GM18517 (cell line): ENCODE results near the gene DZIP1L.

ENCODE experiments used
- ATAC-seq: cut with Tn5 transposase; IDR thresholded peaks from one replicate; pipeline ENCODE4 v1.9.1; 2021; ENCODE audit warnings: mild to moderate bottlenecking, moderate library complexity; ENCODE audit not compliant: unreplicated experiment

The DZIP1L gene

DNA sequence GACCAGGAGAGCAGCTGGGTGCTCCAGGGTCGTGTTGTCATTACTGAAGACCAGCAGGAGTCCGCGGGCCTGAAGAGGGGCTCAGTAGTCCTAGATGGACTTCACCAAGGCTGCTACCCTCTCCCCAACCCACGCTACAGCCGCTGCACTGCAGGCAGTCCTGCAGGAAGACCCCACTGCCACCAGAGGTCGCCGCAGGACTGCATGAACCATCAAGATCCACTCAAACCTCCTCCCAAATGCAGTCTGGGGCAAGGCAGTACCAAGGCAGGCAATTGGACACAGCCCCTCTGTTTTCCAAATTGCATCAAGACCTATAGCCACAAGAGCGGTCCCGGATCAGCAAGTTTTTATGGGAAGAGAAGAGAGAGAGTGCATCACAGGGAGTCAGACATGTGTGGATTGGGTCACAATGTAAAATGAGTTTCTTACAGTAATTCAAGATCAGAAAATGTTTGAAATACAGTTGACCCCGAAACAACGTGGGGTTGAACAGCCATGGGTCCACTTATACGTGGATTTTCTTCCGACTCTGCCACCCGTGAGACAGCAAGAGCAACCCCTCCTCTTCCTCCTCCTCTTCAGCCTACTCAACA, 46.7 kb downstream of the DZIP1L start:
- ATAC-seq, result peak; percentile 88

DNA sequence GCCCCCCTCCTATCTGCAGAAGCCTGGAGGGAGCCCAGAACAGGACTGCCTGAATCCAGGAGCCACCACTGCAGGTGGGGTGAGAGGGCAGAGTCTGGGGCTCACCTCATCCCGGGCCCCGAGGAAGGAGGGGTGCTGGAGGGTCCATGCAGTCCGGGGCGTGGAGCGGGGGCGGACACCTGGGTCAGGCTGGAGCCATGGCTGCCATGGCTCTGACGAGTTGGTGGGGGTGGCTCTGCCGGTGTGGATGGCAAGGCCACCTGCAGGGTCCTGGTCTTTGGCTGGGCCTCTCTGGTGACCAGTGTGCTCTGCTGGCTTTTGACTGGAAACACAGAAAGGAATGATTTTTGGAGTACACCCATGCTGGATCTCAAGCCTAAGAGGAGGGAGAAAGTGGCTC, 47.4 kb downstream of the DZIP1L start:
- no peak for ATAC-seq

DNA sequence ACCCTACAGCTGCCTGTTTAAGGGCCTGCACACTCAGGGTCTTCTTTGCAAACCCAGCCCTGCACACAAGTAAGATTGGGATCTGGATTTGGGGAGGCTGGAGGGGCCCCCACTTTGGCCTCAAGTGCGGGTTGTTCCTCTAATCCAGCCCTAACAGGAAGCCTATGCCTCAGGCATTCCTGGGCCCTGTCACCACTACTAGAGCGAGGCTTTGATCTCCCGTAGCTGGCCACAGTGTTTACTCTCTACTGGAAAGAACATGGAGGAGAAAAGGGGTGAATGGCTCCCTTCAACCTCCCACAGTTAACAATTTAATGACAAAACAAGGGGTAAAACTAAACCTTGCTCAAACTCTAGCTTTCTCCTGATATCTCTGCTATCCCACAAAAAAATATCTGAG, 48.4 kb downstream of the DZIP1L start:
- ATAC-seq, result no peak

DNA sequence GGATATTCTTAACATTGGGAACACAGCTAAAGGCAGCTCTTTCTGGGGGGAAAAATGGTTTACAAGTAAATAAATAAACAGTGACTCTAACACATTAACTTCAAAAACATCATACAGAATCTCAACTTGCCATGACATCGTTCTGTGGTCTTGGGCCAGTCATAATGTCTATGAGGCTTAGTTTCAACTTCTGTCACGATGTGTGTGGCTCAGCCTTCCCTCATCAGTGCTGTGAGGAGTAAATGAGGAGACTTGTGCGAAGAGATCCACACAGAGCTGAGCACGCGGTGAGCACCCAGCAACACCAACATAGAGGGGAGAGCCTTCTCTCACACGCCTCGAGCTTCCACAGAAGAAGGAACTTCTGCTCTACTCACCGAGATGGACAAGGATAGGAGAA, 49.0 kb downstream of the DZIP1L start:
- ATAC-seq, result peak; percentile 69

DNA sequence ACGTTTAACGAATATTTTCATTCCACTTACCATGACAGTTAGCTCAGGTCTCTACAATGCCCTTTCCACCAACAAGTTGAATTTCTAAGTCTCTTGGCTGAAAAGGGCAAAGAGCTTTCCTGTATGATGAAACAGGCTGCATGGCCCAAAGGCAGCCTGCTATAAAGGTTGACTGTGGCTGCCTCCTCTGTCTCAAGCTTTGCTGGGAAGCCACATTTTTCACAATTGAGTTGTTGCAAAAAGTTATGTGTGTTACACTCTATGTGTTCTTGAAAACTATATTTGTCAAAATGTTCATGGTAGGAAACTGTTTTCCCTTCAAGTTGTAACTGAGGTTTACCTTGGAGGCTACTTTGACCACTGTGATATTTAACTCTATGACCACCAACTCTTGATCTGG, 49.5 kb downstream of the DZIP1L start:
- ATAC-seq, result no peak

DNA sequence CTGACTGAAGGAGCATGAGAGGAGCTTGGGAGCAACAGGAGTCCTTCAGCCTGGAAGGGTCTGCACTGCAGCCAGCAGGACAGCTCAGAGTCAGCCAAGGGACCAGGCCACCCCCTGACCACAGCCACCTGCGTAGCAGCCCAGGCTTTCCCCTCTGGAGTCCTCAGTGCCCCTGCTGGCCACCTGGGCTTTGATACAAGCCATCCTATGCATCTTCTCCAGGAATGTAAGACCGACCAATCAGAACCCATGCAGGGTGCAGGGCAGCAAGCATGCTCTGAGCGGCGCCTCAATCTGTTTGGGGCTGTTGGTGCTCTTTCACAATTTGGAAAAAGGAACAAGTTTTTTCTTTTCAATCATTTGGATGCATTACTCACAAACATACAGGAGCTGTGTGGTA, 52.0 kb downstream of the DZIP1L start:
- no peak for ATAC-seq

DNA sequence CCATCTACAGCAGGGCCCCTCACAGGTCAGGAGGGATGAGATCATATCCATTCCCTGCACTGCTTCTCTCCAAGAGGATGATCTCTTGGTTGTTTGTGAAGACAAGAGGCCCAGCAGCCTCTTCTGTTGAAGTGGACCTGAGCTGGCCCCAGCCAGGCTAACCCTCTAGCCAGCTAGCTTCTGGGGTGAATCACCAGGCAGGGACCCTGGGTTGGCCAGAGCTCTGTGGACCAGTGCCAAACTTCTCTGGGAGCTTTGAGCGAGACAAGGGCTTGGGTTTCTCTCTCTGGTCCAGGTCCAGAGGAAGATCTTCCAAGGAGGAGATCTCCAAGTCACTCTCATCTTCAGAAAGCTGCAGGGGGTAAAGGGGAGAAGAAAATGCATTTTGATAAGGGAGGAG, 52.8 kb downstream of the DZIP1L start:
- no peak for ATAC-seq

DNA sequence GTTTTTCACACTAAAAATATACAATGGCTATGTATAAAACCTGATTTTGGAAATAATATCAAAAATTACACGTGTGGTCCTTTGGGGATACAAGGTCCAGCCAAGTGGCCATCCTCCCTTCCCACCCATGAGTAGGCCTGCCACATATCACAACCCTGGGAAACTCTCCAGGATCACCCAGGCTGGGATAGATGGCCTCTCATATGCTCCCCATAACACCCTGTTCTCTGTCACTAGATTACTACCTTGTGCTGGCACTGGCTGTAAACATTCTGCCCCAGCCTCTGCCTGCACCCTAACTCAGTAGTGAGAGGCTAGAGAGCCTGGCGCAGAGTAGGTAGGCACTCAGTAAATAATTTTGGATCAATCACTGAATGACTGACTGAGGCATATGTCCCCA, 53.4 kb downstream of the DZIP1L start:
- ATAC-seq, result no peak

DNA sequence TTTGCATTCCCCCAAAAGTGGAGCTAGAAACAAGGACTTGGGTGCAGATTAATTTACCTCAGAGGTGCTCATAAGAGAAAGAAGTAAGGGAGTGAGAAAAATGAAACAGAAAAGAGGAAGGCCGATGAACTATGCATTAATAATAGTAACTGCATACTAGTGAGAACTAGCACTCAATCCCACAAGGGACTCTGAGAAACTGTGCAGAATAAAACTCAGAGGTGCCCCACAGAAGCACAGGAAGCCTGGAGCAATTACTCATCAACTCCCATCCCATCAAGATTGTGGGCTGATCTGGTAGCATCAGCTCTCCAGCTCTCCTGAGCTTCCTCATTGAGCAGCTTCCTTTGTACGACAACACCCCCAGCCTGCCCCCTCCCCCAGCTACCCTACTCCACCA, 54.6 kb downstream of the DZIP1L start:
- ATAC-seq, result peak; percentile 62

DNA sequence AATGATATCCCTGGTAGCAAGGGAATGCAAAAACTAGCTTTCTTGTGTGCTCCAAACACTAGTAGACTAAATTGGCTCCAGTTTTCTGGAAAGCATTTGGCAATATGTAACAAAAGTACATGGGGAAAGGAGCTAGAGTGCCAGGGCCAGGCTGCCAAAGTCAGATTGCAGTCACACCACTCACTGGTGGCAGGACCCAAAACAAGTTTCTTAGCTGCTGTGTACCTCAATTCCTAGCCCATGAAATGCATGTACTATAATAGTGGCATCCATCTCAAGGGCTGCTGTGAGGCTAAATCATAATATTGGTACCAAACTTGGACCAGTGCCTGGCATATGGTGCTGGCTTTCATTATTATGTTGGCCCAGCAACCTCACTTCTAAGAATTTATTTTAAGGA, 56.1 kb downstream of the DZIP1L start:
- no peak for ATAC-seq

DNA sequence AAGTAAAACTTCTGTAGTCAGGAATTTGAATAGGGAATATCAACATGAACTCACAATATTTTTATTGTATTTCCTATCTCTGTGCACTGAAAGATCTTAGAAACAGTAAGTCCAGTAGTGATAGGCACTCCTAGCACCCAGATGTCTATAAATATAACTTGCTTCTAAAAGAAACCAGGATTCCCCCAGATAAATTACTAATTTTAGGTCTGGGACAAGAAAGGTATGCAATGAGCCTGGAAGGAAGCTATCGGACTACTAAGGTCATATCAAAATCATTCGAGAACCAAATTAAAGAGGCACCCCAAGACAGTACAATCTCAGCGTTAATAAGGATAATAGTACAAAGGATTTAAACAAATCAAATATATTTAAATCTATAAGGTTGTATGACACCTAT, 58.0 kb downstream of the DZIP1L start:
- no peak for ATAC-seq

DNA sequence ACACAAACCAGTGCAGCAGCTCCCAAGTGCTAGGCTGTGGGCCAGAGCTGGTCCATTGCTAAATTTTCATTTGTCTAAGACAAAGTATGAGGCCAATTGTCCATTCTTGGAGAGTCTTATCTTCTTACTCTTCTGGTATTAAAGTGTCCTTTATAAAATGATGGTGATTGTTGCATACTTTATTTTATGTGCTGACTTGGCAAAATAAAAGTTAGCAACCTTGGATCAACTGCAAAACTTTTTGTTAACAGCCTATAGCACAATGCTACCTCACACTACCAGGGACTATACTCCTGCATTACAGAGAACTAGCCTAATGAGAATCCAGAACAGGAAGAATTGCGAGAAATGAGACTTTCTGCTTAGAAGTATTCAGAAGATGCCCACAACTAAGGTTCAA, 61.4 kb downstream of the DZIP1L start:
- ATAC-seq, result no peak

DNA sequence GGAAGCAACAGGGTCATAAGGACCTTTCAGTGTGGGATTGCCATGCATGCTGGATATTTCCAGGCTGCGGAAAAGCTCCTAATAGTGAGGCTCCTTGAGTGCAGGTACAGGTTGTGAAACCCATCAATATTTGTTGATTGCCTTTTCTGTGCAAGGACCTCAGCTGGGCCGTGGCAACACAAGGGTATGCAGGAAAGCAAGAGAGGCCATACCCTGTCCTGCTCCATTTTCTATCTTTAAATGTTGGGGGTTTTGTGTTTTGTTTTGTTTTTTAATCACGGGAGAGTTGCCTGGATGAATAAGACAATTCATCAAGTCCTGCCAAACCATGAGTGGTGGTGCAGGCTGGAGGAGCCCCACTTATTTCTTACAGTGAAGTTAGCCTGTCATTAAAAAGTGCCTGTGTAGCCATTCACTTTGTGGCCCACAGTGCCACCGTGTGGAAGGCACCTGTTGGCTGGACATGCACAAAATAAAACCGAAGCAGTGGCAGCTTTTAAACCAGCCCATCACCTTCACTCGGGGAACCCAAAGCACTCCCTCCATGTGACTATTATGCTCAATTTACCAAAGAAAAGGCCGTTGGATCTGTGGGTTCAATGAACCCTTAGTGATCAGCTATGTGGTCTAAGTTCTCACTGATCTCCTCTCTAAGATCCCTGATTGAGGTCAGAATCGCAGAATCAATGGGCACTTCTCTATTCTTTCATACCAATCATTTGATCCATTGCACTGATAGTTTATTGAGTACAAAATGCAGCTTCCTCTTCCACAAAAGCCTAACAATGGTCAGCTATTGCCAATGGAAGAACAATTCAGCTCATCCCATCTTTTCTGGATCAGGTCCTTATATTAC, 63.2 kb downstream of the DZIP1L start:
- no peak for ATAC-seq

DNA sequence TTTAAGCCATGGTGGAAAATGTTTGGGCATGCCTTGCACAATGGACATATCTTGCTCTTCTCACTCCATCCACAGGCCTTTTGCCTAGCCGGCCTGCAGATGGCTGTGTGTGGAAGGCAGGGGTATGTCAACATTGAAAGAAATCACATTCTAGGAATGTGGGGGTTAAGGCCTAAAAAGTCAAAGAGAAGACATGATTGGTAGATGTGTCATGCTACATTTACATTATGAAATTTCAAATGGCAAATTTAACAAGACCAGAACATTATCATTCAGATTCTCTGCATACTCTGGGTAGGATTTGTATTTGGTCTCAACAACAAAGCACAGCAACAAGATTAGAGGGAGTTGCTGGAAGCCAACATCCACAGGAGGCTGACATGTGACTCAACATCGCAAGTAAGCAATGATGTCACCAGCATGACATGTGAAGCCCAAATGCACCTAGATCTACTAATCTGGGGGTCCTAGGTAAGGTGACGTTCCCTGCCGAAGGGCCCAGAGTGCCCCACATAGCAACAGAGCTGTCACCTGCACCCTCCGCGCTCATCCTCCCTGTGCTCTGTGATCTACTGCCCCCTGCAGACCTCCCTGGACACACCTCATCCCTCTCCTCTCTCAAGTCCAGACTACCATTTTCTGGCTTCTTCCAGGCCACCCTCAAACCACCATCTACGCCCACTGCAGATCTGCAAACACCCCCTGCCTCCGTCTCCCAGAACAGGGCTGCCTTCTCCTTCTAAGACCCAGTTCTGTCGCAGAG, 66.1 kb downstream of the DZIP1L start:
- no peak for ATAC-seq

DNA sequence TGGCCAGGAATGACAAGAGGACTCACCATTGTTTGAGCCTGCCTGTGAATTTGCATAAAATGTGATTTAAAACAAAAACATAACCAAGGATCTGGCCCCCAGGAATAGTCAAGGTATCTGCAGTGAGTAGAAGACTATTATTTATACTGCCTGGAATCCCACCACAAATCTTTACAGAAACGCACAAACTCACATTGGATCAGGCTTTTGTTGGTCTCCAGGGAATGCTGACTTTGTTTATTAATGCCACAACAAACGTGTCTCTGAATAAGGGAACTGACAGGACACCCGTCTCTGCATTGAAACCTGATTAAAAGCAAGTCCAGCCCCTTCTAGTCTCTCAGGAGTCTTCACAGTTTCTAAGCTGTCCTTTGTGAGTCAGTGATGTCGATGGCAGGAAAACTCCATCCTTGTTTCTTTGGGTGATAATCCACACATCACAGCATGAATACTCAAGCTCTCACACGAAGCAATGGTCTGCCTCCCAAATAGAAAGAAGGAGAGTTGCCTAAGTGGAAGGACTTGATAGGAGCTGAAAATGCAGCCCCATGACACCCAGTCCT, 67.7 kb downstream of the DZIP1L start:
- no peak for ATAC-seq

DNA sequence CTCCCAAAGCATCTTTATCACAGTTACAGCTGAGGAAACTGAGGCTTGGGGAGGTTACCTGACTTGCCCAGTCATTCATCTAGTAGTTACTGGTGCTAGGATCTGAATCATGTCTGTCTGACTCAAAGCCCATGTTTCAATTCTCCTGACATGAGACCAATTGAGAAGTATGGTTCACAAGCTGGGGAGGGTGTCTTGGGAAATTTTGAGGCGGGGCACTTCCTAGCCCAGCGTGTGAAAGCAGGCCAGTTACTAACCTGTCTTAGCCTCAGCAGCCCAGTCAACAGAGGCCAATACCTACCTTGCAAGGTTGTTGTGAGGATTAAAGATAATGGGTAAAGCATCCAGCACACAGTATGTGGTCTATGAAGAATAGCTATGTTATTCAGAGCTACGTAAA, 68.5 kb downstream of the DZIP1L start:
- no peak for ATAC-seq

DNA sequence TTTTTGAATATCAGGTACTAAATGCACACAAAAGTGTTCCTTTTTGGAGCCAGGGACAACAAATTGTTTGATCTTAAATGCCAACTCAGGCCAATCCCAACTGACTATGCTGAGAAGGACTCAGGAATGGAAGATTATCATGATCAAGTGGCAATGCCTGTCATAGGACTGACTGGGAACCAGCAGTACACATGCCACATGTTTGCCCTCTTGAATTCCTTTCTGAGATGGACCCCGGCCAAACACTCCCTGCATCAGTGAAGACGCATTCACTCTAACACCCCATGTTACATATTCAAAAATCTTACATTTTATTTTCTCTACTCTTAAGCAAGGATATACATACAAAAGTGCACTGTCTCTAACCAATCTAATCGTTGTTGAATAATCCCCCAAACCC, 69.3 kb downstream of the DZIP1L start:
- no peak for ATAC-seq

DNA sequence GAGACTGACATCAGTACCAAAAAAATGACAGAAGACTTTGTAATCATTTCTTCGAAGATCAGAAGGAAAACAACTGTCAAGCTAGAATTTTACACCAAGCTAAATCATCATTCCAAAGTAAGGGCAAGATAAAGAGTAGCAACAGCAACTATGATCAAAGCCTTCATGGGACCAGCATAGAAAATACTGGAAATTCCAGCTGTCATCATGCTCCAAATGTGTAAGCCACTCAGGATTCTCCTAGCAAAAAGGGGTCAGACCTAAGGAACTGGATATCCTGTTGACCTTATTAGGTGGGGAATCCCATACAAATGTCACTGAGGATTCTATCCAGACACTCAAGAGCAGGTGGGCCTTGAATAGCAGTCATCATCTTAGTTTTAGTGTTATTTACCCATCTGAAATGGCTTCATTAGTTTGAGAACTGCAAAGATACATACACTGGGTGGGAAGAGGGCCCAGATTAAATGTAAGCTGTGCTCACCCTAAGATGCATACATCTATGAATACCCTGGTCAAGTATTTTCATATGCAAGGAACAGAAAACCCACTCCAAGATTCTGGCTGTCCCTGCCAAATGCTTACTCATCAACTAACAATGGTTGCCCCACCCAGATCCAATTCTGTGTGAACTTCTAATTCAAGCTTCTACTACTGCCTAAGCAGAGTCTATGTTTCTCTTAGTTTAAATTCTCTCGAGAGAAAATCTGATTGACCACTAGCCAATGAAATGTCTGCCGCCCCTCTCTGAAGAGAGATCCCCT, 72.0 kb downstream of the DZIP1L start:
- ATAC-seq, result no peak

DNA sequence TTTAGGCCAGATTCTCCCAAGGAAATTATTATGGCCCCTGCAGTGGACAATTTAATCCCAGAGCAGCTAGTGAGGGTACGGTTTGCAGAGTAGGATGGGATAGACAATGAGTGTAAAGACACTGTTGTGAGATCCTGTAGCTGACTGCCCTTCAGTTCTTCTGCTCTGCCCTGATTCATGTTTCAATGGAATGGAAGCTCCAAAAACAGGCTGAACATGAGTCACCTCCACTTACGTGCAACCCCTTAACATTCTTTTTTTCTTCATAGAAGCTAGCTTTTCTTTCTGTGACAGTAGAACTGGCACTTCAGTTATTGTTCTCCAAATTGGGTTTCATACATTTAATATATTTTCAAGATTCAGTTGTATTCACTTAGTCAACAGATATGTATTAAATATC, 73.4 kb downstream of the DZIP1L start:
- no peak for ATAC-seq

DNA sequence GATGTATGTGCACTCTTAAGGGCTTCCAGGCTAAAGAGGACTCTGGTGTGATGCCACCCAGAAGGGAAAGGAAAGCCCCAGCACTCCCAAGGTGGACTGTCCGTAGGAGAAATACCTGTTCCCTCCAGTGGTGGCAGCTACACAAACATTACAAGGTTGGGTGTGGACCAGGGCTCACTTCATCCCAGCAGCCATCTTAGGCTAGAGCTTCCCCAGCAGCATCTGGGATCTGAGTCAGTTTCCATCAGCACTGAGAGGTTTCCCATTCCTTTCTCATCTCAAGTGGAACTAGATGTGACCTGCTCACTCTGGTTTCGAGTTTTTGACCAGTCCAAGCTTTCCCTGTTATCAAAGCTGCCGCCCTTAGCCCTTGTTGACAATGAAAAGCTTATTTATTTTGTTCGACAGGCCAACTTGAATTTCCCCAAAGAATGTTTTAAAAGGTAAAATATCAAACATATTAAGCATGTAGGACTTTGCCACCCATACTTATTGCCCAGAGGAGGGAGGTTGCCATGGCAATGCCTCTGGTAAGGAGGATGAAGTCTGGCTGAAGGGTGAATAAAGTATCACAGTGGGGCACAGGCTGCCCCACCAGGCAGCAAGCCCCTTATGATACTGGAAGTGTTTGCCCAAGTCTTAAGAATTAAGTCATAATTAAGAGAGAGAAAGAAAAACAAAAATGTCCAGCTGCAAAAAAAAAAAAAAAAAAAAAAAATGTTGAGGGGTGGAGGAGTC, 76.5 kb downstream of the DZIP1L start:
- ATAC-seq, result no peak
